ENCODE measurements around the gene IDUA. TPM values are rescaled to one million over a fixed set of nuclear protein-coding genes. Genes with fewer than 3 reads are reported as not detected.

Gene IDUA
- total RNA-seq, 1 donor from 2014 or later = 14.9 TPM

GRCh38 chr4:1015179-1015578 is 28.3 kb downstream of the IDUA start:
- Mint-ChIP-seq H3K4me1 (ENCODE audit: unreplicated experiment) (no peaks in the 10 kb centered on the region), H3K27ac (ENCODE audit: unreplicated experiment) (no peak overlapping the region), H3K4me3 (ENCODE audit: unreplicated experiment) (no peak overlapping the region), H3K9me3 (ENCODE audit: unreplicated experiment) (no peaks in the 10 kb centered on the region), H3K27me3 (ENCODE audit: unreplicated experiment) (peaks cover 7% of the 10 kb centered on the region), H3K36me3 (ENCODE audit: low read depth, unreplicated experiment) (no peaks in the 10 kb centered on the region)
- TF ChIP-seq CTCF (IDR thresholded peaks at IDR 0.05; ENCODE audit: unreplicated experiment) = no peak
- DNase-seq (ENCODE audit: low spot score) = no peak

- Mint-ChIP-seq H3K36me3 (ENCODE audit: low read depth, unreplicated experiment) (no peaks in the 10 kb centered on the region), H3K27ac (ENCODE audit: unreplicated experiment) (no peak overlapping the region), H3K4me1 (ENCODE audit: unreplicated experiment) (no peaks in the 10 kb centered on the region), H3K27me3 (ENCODE audit: unreplicated experiment) (peaks cover 7% of the 10 kb centered on the region), H3K9me3 (ENCODE audit: unreplicated experiment) (no peaks in the 10 kb centered on the region), H3K4me3 (ENCODE audit: unreplicated experiment) (no peak overlapping the region)
- no peak for DNase-seq (ENCODE audit: low spot score)
- TF ChIP-seq CTCF (IDR thresholded peaks at IDR 0.05; ENCODE audit: unreplicated experiment) = no peak
Measured at GRCh38 chr4:1015746-1016145, 28.9 kb downstream of the IDUA start.

GRCh38 chr4:1017211-1017610 is 30.4 kb downstream of the IDUA start:
- H3K27me3 Mint-ChIP-seq (ENCODE audit: unreplicated experiment) = peaks cover 7% of the 10 kb centered on the region
- no peak overlapping the region for H3K27ac Mint-ChIP-seq (ENCODE audit: unreplicated experiment)
- TF ChIP-seq CTCF (IDR thresholded peaks at IDR 0.05; ENCODE audit: unreplicated experiment) = no peak
- no peaks in the 10 kb centered on the region for H3K4me1 Mint-ChIP-seq (ENCODE audit: unreplicated experiment)
- H3K4me3 Mint-ChIP-seq (ENCODE audit: unreplicated experiment) = no peak overlapping the region
- no peaks in the 10 kb centered on the region for H3K9me3 Mint-ChIP-seq (ENCODE audit: unreplicated experiment)
- no peaks in the 10 kb centered on the region for H3K36me3 Mint-ChIP-seq (ENCODE audit: low read depth, unreplicated experiment)
- DNase-seq (ENCODE audit: low spot score) = no peak

- DNase-seq (ENCODE audit: low spot score) = no peak
- H3K27ac Mint-ChIP-seq (ENCODE audit: unreplicated experiment) = no peak overlapping the region
- no peaks in the 10 kb centered on the region for H3K4me1 Mint-ChIP-seq (ENCODE audit: unreplicated experiment)
- H3K9me3 Mint-ChIP-seq (ENCODE audit: unreplicated experiment) = no peaks in the 10 kb centered on the region
- peaks cover 7% of the 10 kb centered on the region for H3K27me3 Mint-ChIP-seq (ENCODE audit: unreplicated experiment)
- TF ChIP-seq CTCF (IDR thresholded peaks at IDR 0.05; ENCODE audit: unreplicated experiment) = no peak
- no peak overlapping the region for H3K4me3 Mint-ChIP-seq (ENCODE audit: unreplicated experiment)
- no peaks in the 10 kb centered on the region for H3K36me3 Mint-ChIP-seq (ENCODE audit: low read depth, unreplicated experiment)
Measured at GRCh38 chr4:1017706-1018105, 30.9 kb downstream of the IDUA start.

DNA sequence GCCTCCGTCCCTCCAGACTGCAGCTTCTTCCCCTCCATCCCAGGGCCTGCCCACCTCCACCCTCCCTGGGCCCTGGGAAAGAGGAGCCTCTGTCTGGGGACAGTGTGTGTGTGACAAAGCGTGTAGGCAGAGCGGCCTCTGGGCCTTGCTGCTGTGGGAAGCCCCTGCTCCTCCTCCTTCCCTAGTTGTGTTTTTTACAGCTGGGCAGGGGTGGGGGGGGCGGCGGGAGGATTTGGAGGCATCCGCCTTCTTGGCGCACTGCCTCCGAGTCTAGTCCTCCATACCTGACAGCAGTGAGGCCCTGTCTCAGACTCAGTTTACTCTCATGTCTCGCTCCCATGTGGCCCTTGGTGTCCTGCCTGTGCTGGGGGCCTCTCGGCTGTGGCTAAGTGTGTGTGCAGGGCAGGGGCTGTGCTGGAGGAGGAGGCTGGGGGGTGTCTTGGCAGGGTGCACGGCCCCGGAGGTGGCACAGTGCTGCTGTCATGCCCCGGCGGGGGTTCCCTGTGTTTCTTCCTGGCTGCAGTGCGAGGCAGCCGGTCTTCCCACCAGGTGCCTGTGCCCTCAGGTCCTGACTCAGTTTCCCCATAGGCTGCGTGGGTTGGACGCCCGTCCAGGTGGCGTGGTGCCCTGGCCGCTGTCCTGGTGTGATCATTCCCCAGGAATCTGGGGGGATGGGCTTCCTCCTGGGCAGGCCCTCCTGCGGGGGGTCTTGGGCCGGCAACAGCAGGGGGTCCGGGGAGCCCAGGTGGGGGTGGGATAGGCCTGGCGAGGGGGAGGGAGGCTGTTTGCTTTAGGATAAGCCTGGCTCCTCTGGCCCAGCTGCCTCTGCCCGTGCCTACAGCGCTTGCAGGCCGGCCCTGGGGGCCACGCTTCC is 31.5 kb downstream of the IDUA start:
- Mint-ChIP-seq H3K4me3 (ENCODE audit: unreplicated experiment) (no peak overlapping the region), H3K27me3 (ENCODE audit: unreplicated experiment) (peaks cover 7% of the 10 kb centered on the region), H3K36me3 (ENCODE audit: low read depth, unreplicated experiment) (no peaks in the 10 kb centered on the region), H3K9me3 (ENCODE audit: unreplicated experiment) (no peaks in the 10 kb centered on the region), H3K27ac (ENCODE audit: unreplicated experiment) (no peak overlapping the region), H3K4me1 (ENCODE audit: unreplicated experiment) (no peaks in the 10 kb centered on the region)
- TF ChIP-seq CTCF (IDR thresholded peaks at IDR 0.05; ENCODE audit: unreplicated experiment) = no peak
- no peak for DNase-seq (ENCODE audit: low spot score)
